HepG2 (cell line): ENCODE results near the gene RTN1. TPM values are rescaled to one million over a fixed set of nuclear protein-coding genes. Genes with fewer than 3 reads are reported as not detected.

Source experiments
- DMAP1 ChIP-seq: IDR thresholded peaks from 2 replicates; pipeline ENCODE4 v1.6.1; 2016
- FOXA3 ChIP-seq: IDR thresholded peaks from 2 replicates; pipeline ENCODE4 v1.6.1; 2016; ENCODE audit warnings: missing genetic modification reagents, missing compliant biosample characterization
- GTF3A ChIP-seq: sonication (generic); formaldehyde crosslinking; conservative IDR thresholded peaks from 2 replicates; pipeline ENCODE4 v1.4.0; 2020; ENCODE audit warnings: mild to moderate bottlenecking, missing genetic modification reagents
- HNRNPLL ChIP-seq: fragments of 200-400 bp; formaldehyde crosslinking; IDR thresholded peaks from 2 replicates; pipeline ENCODE4 v1.6.1; 2017; ENCODE audit warnings: mild to moderate bottlenecking, low read depth, low read length; ENCODE audit not compliant: poor library complexity, severe bottlenecking
- HOXA7 ChIP-seq: sonication (generic); formaldehyde crosslinking; IDR thresholded peaks from 2 replicates; pipeline ENCODE4 v1.8.1; 2022; ENCODE audit warnings: mild to moderate bottlenecking, missing genetic modification reagents, moderate library complexity
- KDM4B ChIP-seq: sonication (generic); formaldehyde crosslinking; IDR thresholded peaks from 2 replicates; pipeline ENCODE4 v1.4.0; 2020; ENCODE audit warnings: missing genetic modification reagents
- KDM6A ChIP-seq: IDR thresholded peaks from 2 replicates; pipeline ENCODE4 v1.6.1; 2016; ENCODE audit warnings: low read depth
- MAFK ChIP-seq, 2 experiments: IDR thresholded peaks in 1 of 2; conservative IDR thresholded peaks in 1 of 2; 2 replicates each; pipeline ENCODE4 v1.6.1; 2011; ENCODE audit warnings: improper control_type of control experiment in 2 of 2, low read length in 2 of 2
- NKX3-1 ChIP-seq: sonication (generic); formaldehyde crosslinking; IDR thresholded peaks from 2 replicates; pipeline ENCODE4 v1.5.0; 2020; ENCODE audit warnings: missing genetic modification reagents
- NR2C2 ChIP-seq: sonication (generic); formaldehyde crosslinking; IDR thresholded peaks from 2 replicates; pipeline ENCODE4 v1.4.0; 2020; ENCODE audit warnings: missing genetic modification reagents, mild to moderate bottlenecking, moderate library complexity, borderline replicate concordance
- NR2F2 ChIP-seq: IDR thresholded peaks from 2 replicates; pipeline ENCODE4 v1.6.1; 2012; ENCODE audit warnings: low read depth, inconsistent platforms, borderline replicate concordance
- PAX8 ChIP-seq: sonication (generic); formaldehyde crosslinking; IDR thresholded peaks from 2 replicates; pipeline ENCODE4 v1.8.0; 2022; ENCODE audit warnings: mild to moderate bottlenecking, missing genetic modification reagents, borderline replicate concordance
- RARG ChIP-seq: sonication (generic); formaldehyde crosslinking; IDR thresholded peaks from 2 replicates; pipeline ENCODE4 v1.4.0; 2020; ENCODE audit warnings: low read depth, mild to moderate bottlenecking, missing genetic modification reagents
- SAP130 ChIP-seq: IDR thresholded peaks from 2 replicates; pipeline ENCODE4 v1.6.1; 2016; ENCODE audit warnings: low read depth
- TBP ChIP-seq: sonication (generic); formaldehyde crosslinking; IDR thresholded peaks from 2 replicates; pipeline ENCODE4 v1.5.0; 2020; ENCODE audit warnings: missing genetic modification reagents
- TCF7 ChIP-seq: sonication (generic); IDR thresholded peaks from 2 replicates; pipeline ENCODE4 v1.6.1; 2016; ENCODE audit warnings: antibody characterized with exemption, low read depth
- ZBTB38 ChIP-seq: sonication (generic); formaldehyde crosslinking; IDR thresholded peaks from 2 replicates; pipeline ENCODE4 v1.5.1; 2020; ENCODE audit warnings: mild to moderate bottlenecking, missing genetic modification reagents
- ZBTB46 ChIP-seq: sonication (generic); formaldehyde crosslinking; IDR thresholded peaks from 2 replicates; pipeline ENCODE4 v1.4.0; 2020; ENCODE audit warnings: mild to moderate bottlenecking, missing genetic modification reagents, borderline replicate concordance
- ZFAT ChIP-seq: sonication (generic); formaldehyde crosslinking; conservative IDR thresholded peaks from 2 replicates; pipeline ENCODE4 v1.8.1; 2023; ENCODE audit warnings: missing genetic modification reagents, inconsistent platforms
- ZNF230 ChIP-seq: sonication (generic); formaldehyde crosslinking; IDR thresholded peaks from 2 replicates; pipeline ENCODE4 v1.4.0; 2020; ENCODE audit warnings: mild to moderate bottlenecking, missing genetic modification reagents
- ZNF30 ChIP-seq: sonication (generic); formaldehyde crosslinking; IDR thresholded peaks from 2 replicates; pipeline ENCODE4 v1.5.0; 2020; ENCODE audit warnings: mild to moderate bottlenecking, missing genetic modification reagents
- ZNF772 ChIP-seq: sonication (generic); formaldehyde crosslinking; IDR thresholded peaks from 2 replicates; pipeline ENCODE4 v1.5.0; 2020; ENCODE audit warnings: mild to moderate bottlenecking, missing genetic modification reagents
- ZNF883 ChIP-seq: sonication (generic); formaldehyde crosslinking; IDR thresholded peaks from 2 replicates; pipeline ENCODE4 v1.5.1; 2020; ENCODE audit warnings: mild to moderate bottlenecking, missing genetic modification reagents; ENCODE audit errors: not compliant biosample characterization
- polyA plus RNA-seq, 8 experiments: library from polyadenylated mRNA; depleted of rRNA in 3 of 8; stranded (reverse) in 7 of 8; unstranded in 1 of 8; fragments of >200 nt; fragmentation: Illumina TruSeq in 4 of 8; extraction: Trizol in 4 of 8; gene quantifications; 2 replicates each; pipeline versions ENCODE4 v1.2.1 to v1.2.3, GENCODE V29; 2011 to 2016; ENCODE audit warnings: low read depth in 4 of 8, missing spikeins in 1 of 8, mixed read lengths in 1 of 8; ENCODE audit not compliant: insufficient read depth in 1 of 8
- total RNA-seq, 5 experiments: library from RNA; depleted of rRNA; stranded (reverse); fragments of >200 nt; fragmentation: Illumina TruSeq; extraction: Trizol; gene quantifications; 2 replicates each; pipeline ENCODE4 v1.2.3, GENCODE V29; 2016; ENCODE audit warnings: low read depth in 1 of 5
- TF ChIP-seq, protein P1 (sequence below): sonication (generic); formaldehyde crosslinking; IDR thresholded peaks from 2 replicates; pipeline ENCODE4 v1.8.0; 2022; ENCODE audit warnings: missing genetic modification reagents, mild to moderate bottlenecking, inconsistent platforms, borderline replicate concordance
- TF ChIP-seq, protein P2 (sequence below): sonication (generic); formaldehyde crosslinking; conservative IDR thresholded peaks from 2 replicates; pipeline ENCODE4 v1.4.0; 2020; ENCODE audit warnings: missing genetic modification reagents

The RTN1 gene
- total and polyA plus RNA-seq, 2 of the 13 experiments (the other 11 are each of a cell fraction or from before 2014, with no cell fraction given), result 0.04 to 0.18 TPM

GRCh38 chr14:59919570-59920377, 49.2 kb upstream of the RTN1 start, which contains the start of gene LRRC9 (continued):
- TF ChIP-seq ZNF230 (CRISPR knock-in tag) (no peak), GTF3A (no peak), KDM6A (CRISPR knock-in tag) (no peak), ZNF30 (no peak), KDM4B (CRISPR knock-in tag) (no peak), NR2C2 (CRISPR knock-in tag) (peak; percentile 82), PAX8 (CRISPR knock-in tag) (no peak), NR2F2 (peak; percentile 77), DMAP1 (CRISPR knock-in tag) (no peak), NKX3-1 (CRISPR knock-in tag) (no peak), FOXA3 (peak; percentile 79), ZNF883 (CRISPR knock-in tag) (no peak), ZBTB38 (CRISPR knock-in tag) (no peak), MAFK (conservative IDR thresholded peaks at IDR 0.05 in 1 of 2, IDR thresholded peaks at IDR 0.05 in 1 of 2; ENCODE audit: low read length in 2 of 2) (no peak), ZBTB46 (CRISPR knock-in tag) (no peak), RARG (CRISPR knock-in tag) (no peak), HOXA7 (CRISPR knock-in tag) (no peak), ZNF772 (no peak), HNRNPLL (peak; percentile 68), ZFAT (CRISPR knock-in tag) (no peak), TCF7 (peak; percentile 43), TBP (CRISPR knock-in tag) (no peak), SAP130 (CRISPR knock-in tag) (peak; percentile 67)
- TF ChIP-seq, protein P1, sequence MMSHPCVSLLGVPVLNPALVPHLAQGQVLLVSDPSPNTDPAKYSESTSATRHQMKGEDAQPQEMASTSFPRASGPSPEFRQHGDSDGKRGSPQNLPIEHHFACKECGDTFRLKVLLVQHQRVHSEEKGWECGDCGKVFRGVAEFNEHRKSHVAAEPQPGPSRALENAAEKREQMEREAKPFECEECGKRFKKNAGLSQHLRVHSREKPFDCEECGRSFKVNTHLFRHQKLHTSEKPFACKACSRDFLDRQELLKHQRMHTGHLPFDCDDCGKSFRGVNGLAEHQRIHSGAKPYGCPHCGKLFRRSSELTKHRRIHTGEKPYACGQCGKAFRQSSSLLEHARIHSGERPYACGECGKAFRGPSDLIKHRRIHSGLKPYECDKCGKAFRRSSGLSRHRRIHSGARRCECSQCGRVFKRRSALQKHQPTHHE (CRISPR knock-in tag), result no peak
- TF ChIP-seq, protein P2, sequence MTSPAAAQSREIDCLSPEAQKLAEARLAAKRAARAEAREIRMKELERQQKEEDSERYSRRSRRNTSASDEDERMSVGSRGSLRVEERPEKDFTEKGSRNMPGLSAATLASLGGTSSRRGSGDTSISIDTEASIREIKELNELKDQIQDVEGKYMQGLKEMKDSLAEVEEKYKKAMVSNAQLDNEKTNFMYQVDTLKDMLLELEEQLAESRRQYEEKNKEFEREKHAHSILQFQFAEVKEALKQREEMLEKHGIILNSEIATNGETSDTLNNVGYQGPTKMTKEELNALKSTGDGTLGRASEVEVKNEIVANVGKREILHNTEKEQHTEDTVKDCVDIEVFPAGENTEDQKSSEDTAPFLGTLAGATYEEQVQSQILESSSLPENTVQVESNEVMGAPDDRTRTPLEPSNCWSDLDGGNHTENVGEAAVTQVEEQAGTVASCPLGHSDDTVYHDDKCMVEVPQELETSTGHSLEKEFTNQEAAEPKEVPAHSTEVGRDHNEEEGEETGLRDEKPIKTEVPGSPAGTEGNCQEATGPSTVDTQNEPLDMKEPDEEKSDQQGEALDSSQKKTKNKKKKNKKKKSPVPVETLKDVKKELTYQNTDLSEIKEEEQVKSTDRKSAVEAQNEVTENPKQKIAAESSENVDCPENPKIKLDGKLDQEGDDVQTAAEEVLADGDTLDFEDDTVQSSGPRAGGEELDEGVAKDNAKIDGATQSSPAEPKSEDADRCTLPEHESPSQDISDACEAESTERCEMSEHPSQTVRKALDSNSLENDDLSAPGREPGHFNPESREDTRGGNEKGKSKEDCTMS (CRISPR knock-in tag), result no peak
